Stimulated activated CD8-positive, alpha-beta memory T cell treated with anti-CD3 and anti-CD28 coated beads, Interleukin-12 subunit alpha, Interleukin-12 subunit beta, amount 100 ng/mL, for 24 hours (primary cell): ENCODE results near the gene KCNH3.

ENCODE experiments used
- DNase-seq: peaks from one replicate; pipeline ENCODE4 v3.0.0-alpha.2; 2020; ENCODE audit errors: extremely low read depth

Gene KCNH3

GRCh38 chr12:49559011-49559675 lies 20.3 kb downstream of the KCNH3 start:
- no peak for DNase-seq

GRCh38 chr12:49560695-49561094 lies 21.9 kb downstream of the KCNH3 start:
- DNase-seq = no peak

- DNase-seq = no peak
Observed at GRCh38 chr12:49562233-49562632, 23.4 kb downstream of the KCNH3 start.

GRCh38 chr12:49562831-49563230 lies 24.0 kb downstream of the KCNH3 start:
- no peak for DNase-seq

- no peak for DNase-seq
Observed at GRCh38 chr12:49563951-49564685, 25.3 kb downstream of the KCNH3 start.

- no peak for DNase-seq
Observed at GRCh38 chr12:49564686-49565405, 26.0 kb downstream of the KCNH3 start.

GRCh38 chr12:49565406-49566265 lies 26.8 kb downstream of the KCNH3 start:
- DNase-seq = no peak

GRCh38 chr12:49566361-49566760 lies 27.5 kb downstream of the KCNH3 start:
- DNase-seq = no peak

GRCh38 chr12:49567302-49567610 lies 28.4 kb downstream of the KCNH3 start:
- no peak for DNase-seq

- DNase-seq = peak; percentile 72
Observed at GRCh38 chr12:49567611-49568441, 29.0 kb downstream of the KCNH3 start, which contains the start of gene MCRS1. TSS of gene MCRS1 (minus strand) at chr12:49568142. CDS start at chr12:49566731, 1,411 bp downstream.

- no peak for DNase-seq
Observed at GRCh38 chr12:49568442-49569162, 29.8 kb downstream of the KCNH3 start.

- DNase-seq = no peak
Observed at GRCh38 chr12:49577589-49578315, 38.9 kb downstream of the KCNH3 start.

GRCh38 chr12:49578471-49579112 lies 39.8 kb downstream of the KCNH3 start:
- no peak for DNase-seq

GRCh38 chr12:49580572-49581535 lies 42.0 kb downstream of the KCNH3 start:
- DNase-seq = no peak

GRCh38 chr12:49582201-49582600 lies 43.4 kb downstream of the KCNH3 start:
- DNase-seq = no peak

- no peak for DNase-seq
Observed at GRCh38 chr12:49582850-49583249, 44.0 kb downstream of the KCNH3 start.

- DNase-seq = no peak
Observed at GRCh38 chr12:49583366-49584094, 44.7 kb downstream of the KCNH3 start.
